HUES6 (cell line): ENCODE results near the gene CDIPT.

Experiments used
- H3K27ac ChIP-seq: 2 replicates; pipeline ENCODE4 v1.7.0; 2013; ENCODE audit warnings: low read depth, mild to moderate bottlenecking, low read length, inconsistent platforms
- H3K27me3 ChIP-seq: 2 replicates; pipeline ENCODE4 v1.6.1; 2013; ENCODE audit warnings: low read length; ENCODE audit not compliant: control insufficient read depth, insufficient read depth
- H3K36me3 ChIP-seq: 2 replicates; pipeline ENCODE4 v1.6.1; 2013; ENCODE audit warnings: low read length; ENCODE audit not compliant: control insufficient read depth, insufficient read depth
- H3K4me1 ChIP-seq: 2 replicates; pipeline ENCODE4 v1.6.1; 2013; ENCODE audit warnings: low read length; ENCODE audit not compliant: control insufficient read depth, insufficient read depth
- H3K4me3 ChIP-seq: 2 replicates; pipeline ENCODE4 v1.5.1; 2013; ENCODE audit warnings: low read depth, low read length
- H3K9ac ChIP-seq: one replicate; pipeline ENCODE4 v1.6.1; 2013; ENCODE audit warnings: mild to moderate bottlenecking, low read length
- H3K9me3 ChIP-seq: 2 replicates; pipeline ENCODE4 v1.6.1; 2013; ENCODE audit warnings: low read depth, low read length; ENCODE audit not compliant: control insufficient read depth, insufficient read depth

CDIPT gene

GRCh38 chr16:29809031-29809747 lies 53.8 kb downstream of the CDIPT start:
- H3K36me3 ChIP-seq, result peaks cover 32% of the 10 kb centered on the region
- H3K4me3 ChIP-seq, result peak overlapping the region; percentile 73
- peak overlapping the region; percentile 53 for H3K9ac ChIP-seq
- no peaks in the 10 kb centered on the region for H3K9me3 ChIP-seq
- H3K27me3 ChIP-seq, result no peaks in the 10 kb centered on the region
- H3K4me1 ChIP-seq, result peaks cover 47% of the 10 kb centered on the region
- no peak overlapping the region for H3K27ac ChIP-seq
